DOHH2 (cell line): Measurements from ENCODE around the gene GFOD2.

Source experiments
- H3F3A ChIP-seq: fragments of 200-600 bp; sonication (generic), shearing (Covaris generic); 2 replicates; pipeline ENCODE4 v1.6.0; 2016; ENCODE audit warnings: antibody characterized with exemption, mild to moderate bottlenecking; ENCODE audit not compliant: control insufficient read depth, insufficient read depth
- H3K27ac ChIP-seq: fragments of 200-600 bp; sonication (generic); 2 replicates; pipeline ENCODE4 v1.5.1; 2014; ENCODE audit warnings: low read depth, mild to moderate bottlenecking, low read length, moderate library complexity
- H3K27me3 ChIP-seq: fragments of 200-600 bp; sonication (generic); 2 replicates; pipeline ENCODE4 v1.6.1; 2014; ENCODE audit warnings: mild to moderate bottlenecking, low read length, mixed read lengths; ENCODE audit not compliant: control insufficient read depth
- H3K36me3 ChIP-seq: fragments of 200-600 bp; sonication (generic); 2 replicates; pipeline ENCODE4 v1.6.1; 2014; ENCODE audit warnings: mild to moderate bottlenecking, low read length, moderate library complexity, mixed read lengths; ENCODE audit not compliant: control insufficient read depth
- H3K4me1 ChIP-seq: fragments of 200-600 bp; sonication (generic); 2 replicates; pipeline ENCODE4 v1.6.1; 2014; ENCODE audit warnings: mild to moderate bottlenecking, low read length, mixed read lengths; ENCODE audit not compliant: control insufficient read depth
- H3K4me2 ChIP-seq: fragments of 200-600 bp; sonication (generic); 2 replicates; pipeline ENCODE4 v1.6.0; 2014; ENCODE audit warnings: mild to moderate bottlenecking, low read length, moderate library complexity
- H3K4me3 ChIP-seq: fragments of 200-600 bp; sonication (generic); 2 replicates; pipeline ENCODE4 v1.5.1; 2014; ENCODE audit warnings: mild to moderate bottlenecking, low read length, mixed read lengths
- H3K79me2 ChIP-seq: fragments of 200-600 bp; sonication (generic); 2 replicates; pipeline ENCODE4 v1.6.1; 2014; ENCODE audit warnings: mild to moderate bottlenecking, low read length, mixed read lengths; ENCODE audit not compliant: control insufficient read depth
- H3K9me2 ChIP-seq: fragments of 200-600 bp; sonication (generic); replicated peaks from 2 replicates; pipeline ENCODE4 v1.6.1; 2014; ENCODE audit warnings: mild to moderate bottlenecking, low read length, mixed read lengths; ENCODE audit not compliant: control insufficient read depth
- H3K9me3 ChIP-seq: fragments of 200-600 bp; sonication (generic); 2 replicates; pipeline ENCODE4 v1.6.1; 2014; ENCODE audit warnings: antibody characterized with exemption, low read length, mixed read lengths; ENCODE audit not compliant: control insufficient read depth, insufficient read depth
- H4K20me1 ChIP-seq: fragments of 200-600 bp; sonication (generic); 2 replicates; pipeline ENCODE4 v1.6.0; 2014; ENCODE audit warnings: low read depth, mild to moderate bottlenecking, antibody characterized with exemption, low read length, moderate library complexity; ENCODE audit not compliant: control insufficient read depth, insufficient read depth
- EZH2phosphoT487 ChIP-seq: fragments of 200-600 bp; sonication (generic); IDR thresholded peaks from 2 replicates; pipeline ENCODE4 v1.6.1; 2017; ENCODE audit warnings: borderline replicate concordance, mild to moderate bottlenecking, antibody characterized with exemption, low read length, moderate library complexity, mixed read lengths
- TF ChIP-seq, protein P1 (sequence below): fragments of 200-600 bp; sonication (generic); IDR thresholded peaks from one replicate; pipeline ENCODE4 v1.5.1; 2014; ENCODE audit warnings: antibody characterized with exemption, mild to moderate bottlenecking, low read depth, low read length; ENCODE audit not compliant: poor library complexity, severe bottlenecking

Gene GFOD2

DNA sequence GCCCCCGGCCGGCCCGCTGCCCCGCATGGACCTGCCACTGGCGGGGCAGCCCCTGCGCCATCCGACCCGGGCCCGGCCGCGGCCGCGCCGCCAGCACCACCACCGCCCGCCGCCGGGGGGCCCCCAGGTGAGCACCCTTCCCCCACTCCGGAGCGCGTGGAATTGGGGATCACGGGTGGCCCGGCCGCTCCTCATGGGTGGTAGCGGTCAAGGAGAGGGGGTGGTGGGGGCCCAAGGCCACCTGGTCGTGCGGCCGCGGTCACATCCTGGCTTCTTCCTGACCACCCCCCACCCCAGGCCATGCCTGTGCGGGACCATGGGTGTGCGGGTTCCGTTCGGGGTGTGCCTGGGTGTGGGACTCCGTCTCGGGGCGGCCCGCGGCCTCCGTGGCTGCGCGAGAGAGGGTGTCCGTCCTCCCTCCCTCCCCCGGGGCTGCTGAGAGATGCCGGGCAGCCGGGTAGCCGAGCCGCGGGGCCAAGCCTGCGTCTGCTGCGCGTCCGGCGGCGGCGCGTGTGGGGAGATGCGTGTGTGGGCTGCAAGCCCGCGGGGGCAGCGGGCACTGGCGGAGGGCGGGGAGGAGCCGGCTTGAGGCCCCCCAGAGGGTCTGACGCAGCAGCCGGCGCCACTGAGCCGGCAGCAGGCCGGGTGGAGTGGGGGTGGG, 65.9 kb downstream of the GFOD2 start:
- Histone ChIP-seq H3K4me3 (no peak overlapping the region), H3F3A (peaks cover 3% of the 10 kb centered on the region; the same call in 1 of the 2 replicates), H3K9me2 (no peaks in the 10 kb centered on the region), H3K9me3 (no peaks in the 10 kb centered on the region), H3K4me2 (no peak overlapping the region), H4K20me1 (no peaks in the 10 kb centered on the region), H3K27ac (no peak overlapping the region), H3K4me1 (peaks cover 1% of the 10 kb centered on the region), H3K27me3 (no peaks in the 10 kb centered on the region), H3K36me3 (peaks cover 78% of the 10 kb centered on the region), H3K79me2 (peaks cover 5% of the 10 kb centered on the region)
- no peak for TF ChIP-seq EZH2phosphoT487
- TF ChIP-seq, protein P1, sequence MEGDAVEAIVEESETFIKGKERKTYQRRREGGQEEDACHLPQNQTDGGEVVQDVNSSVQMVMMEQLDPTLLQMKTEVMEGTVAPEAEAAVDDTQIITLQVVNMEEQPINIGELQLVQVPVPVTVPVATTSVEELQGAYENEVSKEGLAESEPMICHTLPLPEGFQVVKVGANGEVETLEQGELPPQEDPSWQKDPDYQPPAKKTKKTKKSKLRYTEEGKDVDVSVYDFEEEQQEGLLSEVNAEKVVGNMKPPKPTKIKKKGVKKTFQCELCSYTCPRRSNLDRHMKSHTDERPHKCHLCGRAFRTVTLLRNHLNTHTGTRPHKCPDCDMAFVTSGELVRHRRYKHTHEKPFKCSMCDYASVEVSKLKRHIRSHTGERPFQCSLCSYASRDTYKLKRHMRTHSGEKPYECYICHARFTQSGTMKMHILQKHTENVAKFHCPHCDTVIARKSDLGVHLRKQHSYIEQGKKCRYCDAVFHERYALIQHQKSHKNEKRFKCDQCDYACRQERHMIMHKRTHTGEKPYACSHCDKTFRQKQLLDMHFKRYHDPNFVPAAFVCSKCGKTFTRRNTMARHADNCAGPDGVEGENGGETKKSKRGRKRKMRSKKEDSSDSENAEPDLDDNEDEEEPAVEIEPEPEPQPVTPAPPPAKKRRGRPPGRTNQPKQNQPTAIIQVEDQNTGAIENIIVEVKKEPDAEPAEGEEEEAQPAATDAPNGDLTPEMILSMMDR, result no peak

DNA sequence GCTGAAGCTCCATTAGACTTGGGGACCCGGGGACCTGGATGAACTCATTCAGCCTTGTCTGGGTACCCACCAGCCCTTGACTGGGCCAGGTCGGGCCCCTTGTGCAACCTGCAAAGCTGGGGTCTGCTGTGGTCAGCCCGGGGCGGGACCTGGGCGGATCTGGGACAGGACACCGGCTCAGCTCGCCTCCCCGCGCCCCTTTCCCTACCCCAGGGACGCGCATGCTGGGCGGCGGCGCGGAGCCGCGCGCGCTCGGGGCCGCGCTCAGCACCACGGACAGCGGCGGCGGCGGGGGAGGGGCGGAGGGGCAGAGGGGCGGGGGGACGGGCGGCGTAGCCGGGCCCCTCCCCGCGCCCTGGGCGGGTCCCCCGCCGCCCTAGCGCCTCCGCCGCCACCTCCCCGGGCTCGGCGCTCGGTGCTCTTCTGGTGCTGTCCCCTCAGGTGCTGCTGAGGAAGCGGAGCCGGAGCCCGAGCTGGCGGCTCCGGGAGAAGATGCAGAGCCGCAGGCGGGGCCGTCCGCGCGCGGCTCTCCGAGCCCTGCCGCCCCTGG, 66.5 kb downstream of the GFOD2 start:
- Histone ChIP-seq H3K9me3 (no peaks in the 10 kb centered on the region), H4K20me1 (no peaks in the 10 kb centered on the region), H3K4me2 (no peak overlapping the region), H3K36me3 (peaks cover 72% of the 10 kb centered on the region), H3K4me3 (no peak overlapping the region), H3K79me2 (no peaks in the 10 kb centered on the region), H3F3A (peaks cover 3% of the 10 kb centered on the region; the same call in 1 of the 2 replicates), H3K4me1 (no peaks in the 10 kb centered on the region), H3K27me3 (no peaks in the 10 kb centered on the region), H3K9me2 (no peaks in the 10 kb centered on the region), H3K27ac (no peak overlapping the region)
- TF ChIP-seq EZH2phosphoT487, result no peak
- TF ChIP-seq, protein P1, result no peak

DNA sequence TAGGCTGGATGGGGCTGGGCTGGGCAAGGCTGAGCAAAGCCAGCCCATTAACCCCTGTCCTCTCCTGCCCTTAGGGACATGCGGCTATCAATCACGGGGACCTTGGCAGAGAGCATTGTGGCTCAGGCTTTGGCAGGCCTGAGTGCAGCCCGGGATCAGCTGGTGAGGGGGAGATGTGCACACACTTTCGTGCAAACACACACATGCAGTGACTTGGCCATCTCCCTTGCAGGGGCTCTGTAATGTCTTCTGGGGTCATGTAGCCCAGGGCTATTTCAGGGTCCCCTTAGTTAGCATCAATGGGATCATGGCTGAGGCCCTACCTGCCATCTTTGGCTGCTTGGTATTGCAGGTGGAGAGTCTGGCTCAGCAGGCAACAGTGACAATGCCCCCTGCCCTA, 67.3 kb downstream of the GFOD2 start:
- no peaks in the 10 kb centered on the region for H3K27me3 ChIP-seq
- peaks cover 5% of the 10 kb centered on the region for H3K79me2 ChIP-seq
- H3K4me3 ChIP-seq, result no peak overlapping the region
- no peaks in the 10 kb centered on the region for H3K9me2 ChIP-seq
- H3K36me3 ChIP-seq, result peaks cover 72% of the 10 kb centered on the region
- no peaks in the 10 kb centered on the region for H3K9me3 ChIP-seq
- peaks cover 3% of the 10 kb centered on the region; the same call in 1 of the 2 replicates for H3F3A ChIP-seq
- no peaks in the 10 kb centered on the region for H3K4me1 ChIP-seq
- H3K27ac ChIP-seq, result no peak overlapping the region
- TF ChIP-seq, protein P1, result no peak
- no peak for TF ChIP-seq EZH2phosphoT487
- no peak overlapping the region for H3K4me2 ChIP-seq
- no peaks in the 10 kb centered on the region for H4K20me1 ChIP-seq
